T-helper 1 cell treated with Interleukin-12 subunit alpha and Interleukin-12 subunit beta and Interleukin-4 antibody, amounts not matched to agents 30 μg/mL and 1 μg/mL, for 36 hours (primary cell): ENCODE results near the gene FSIP2.

Source experiments
- H3K27ac Mint-ChIP-seq: one replicate; pipeline ENCODE4 v1.8.0; 2021; ENCODE audit warnings: mild to moderate bottlenecking, mixed read lengths
- H3K27me3 Mint-ChIP-seq: one replicate; pipeline ENCODE4 v1.8.0; 2021; ENCODE audit warnings: low read depth, mixed read lengths
- H3K36me3 Mint-ChIP-seq: one replicate; pipeline ENCODE4 v1.8.0; 2021; ENCODE audit warnings: low read depth, mixed read lengths
- H3K4me1 Mint-ChIP-seq: one replicate; pipeline ENCODE4 v1.8.0; 2021; ENCODE audit warnings: low read depth, mixed read lengths
- H3K4me3 Mint-ChIP-seq: one replicate; pipeline ENCODE4 v1.8.0; 2021; ENCODE audit warnings: mild to moderate bottlenecking, moderate library complexity, mixed read lengths
- H3K9me3 Mint-ChIP-seq: one replicate; pipeline ENCODE4 v1.8.0; 2021; ENCODE audit warnings: mixed read lengths

FSIP2 gene

DNA sequence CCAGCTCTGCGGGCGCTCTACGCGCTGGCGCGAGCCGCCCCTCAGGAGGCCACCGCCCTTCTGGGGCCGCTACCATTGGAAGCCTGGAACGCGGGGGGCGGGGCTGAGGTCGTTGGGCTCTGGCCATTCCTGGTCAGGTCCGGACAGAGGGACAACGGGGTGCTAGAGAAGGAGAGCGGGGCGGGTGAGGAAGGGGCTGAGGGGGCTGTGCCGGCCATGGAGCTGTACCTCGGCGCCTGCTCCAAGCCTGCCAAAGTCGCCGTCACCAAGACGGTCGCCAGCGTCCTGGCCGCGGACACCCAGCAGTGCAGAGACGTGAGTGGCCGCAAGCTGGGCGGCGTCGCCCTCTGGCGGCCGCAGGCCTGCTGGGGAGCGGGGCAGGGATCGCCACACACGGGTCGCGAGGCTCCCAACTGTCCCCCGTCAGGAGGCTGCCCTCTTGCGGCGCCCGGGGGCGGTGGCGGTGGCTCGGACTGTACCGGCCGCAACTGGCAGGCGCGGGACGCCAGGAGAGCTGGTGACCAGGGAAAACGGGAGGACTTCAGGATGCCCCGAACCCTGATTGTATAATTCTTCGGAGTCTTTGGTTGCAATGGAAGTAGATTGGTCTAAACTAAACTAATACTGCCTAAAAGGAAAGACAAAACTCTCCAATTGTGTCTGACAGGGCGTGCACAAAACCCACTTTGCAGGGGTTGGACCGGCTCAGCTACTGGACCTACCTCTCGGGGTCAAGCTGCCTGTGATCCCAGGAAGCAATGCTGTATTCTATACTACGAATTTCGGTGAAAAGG, at the start of gene FSIP2:
FSIP2 (plus strand) TSS at position 126 of the 794 bp plus-strand sequence; CDS start at position 217, 91 bp downstream.
- Mint-ChIP-seq H3K4me1 (peaks cover 3% of the 10 kb centered on the region), H3K9me3 (no peaks in the 10 kb centered on the region), H3K36me3 (no peaks in the 10 kb centered on the region), H3K27me3 (peaks cover 9% of the 10 kb centered on the region), H3K27ac (no peak within 1 kb of the TSS), H3K4me3 (no peak within 1 kb of the TSS)

- Mint-ChIP-seq H3K36me3 (no peaks in the 10 kb centered on the region), H3K27ac (no peak overlapping the region), H3K9me3 (no peaks in the 10 kb centered on the region), H3K27me3 (no peaks in the 10 kb centered on the region), H3K4me3 (no peak overlapping the region), H3K4me1 (no peaks in the 10 kb centered on the region)
These were observed 48.6 kb upstream of the FSIP2 start for GRCh38 chr2:185689906-185690539.

DNA sequence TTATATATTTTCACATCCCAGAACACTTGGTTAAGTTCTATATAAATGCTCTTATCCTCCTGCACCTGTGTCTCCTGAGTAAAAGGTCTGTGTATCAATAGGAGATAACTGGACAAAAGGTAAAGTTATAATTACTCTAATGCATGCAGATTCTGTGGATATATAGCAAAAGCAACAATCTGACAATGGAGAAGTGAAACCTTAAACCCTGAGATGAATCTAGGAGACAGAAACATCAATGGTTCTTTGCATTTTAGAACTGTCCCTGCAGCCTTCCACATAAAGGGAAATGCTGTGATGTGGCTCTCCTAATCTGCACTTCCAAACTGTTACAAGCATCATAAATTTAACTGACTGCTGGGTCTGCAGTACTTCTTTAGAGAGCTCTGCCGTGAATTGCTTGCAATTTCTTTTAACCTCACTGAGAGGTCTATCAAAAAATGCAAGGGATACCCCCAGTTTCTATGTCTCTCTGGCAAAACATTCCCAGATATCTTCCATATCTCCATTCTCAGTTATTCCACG, 42.8 kb upstream of the FSIP2 start:
- Mint-ChIP-seq H3K4me3 (no peak overlapping the region), H3K9me3 (no peaks in the 10 kb centered on the region), H3K36me3 (no peaks in the 10 kb centered on the region), H3K4me1 (no peaks in the 10 kb centered on the region), H3K27me3 (no peaks in the 10 kb centered on the region), H3K27ac (no peak overlapping the region)

GRCh38 chr2:185700883-185701282, 37.7 kb upstream of the FSIP2 start:
- Mint-ChIP-seq H3K27me3 (no peaks in the 10 kb centered on the region), H3K4me1 (no peaks in the 10 kb centered on the region), H3K27ac (no peak overlapping the region), H3K9me3 (no peaks in the 10 kb centered on the region), H3K36me3 (no peaks in the 10 kb centered on the region), H3K4me3 (no peak overlapping the region)

- no peaks in the 10 kb centered on the region for H3K9me3 Mint-ChIP-seq
These were observed 3.9 kb upstream of the FSIP2 start for GRCh38 chr2:185734658-185735057.

DNA sequence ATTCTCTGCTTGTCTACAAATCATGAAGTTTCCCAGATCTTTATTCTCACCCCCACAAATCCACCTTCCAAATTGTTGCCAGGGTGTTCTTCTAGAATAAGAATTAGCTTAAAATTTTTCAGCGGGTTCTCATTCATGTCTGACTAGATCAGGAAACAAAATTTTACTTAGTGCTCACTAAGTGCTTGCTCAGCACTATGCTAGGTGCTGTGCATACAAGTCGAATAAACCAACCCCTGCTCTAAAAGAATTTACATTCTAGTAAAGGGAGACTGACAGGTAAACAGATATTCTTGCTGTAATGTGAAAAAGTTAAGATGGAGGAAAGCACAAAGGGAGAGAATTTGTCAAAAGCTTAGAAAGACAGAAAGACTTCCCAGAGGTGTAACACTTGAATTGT, 2.4 kb upstream of the FSIP2 start:
- no peak overlapping the region for H3K27ac Mint-ChIP-seq
- H3K4me1 Mint-ChIP-seq: peaks cover 3% of the 10 kb centered on the region
- no peaks in the 10 kb centered on the region for H3K36me3 Mint-ChIP-seq
- peaks cover 9% of the 10 kb centered on the region for H3K27me3 Mint-ChIP-seq
- no peaks in the 10 kb centered on the region for H3K9me3 Mint-ChIP-seq
- H3K4me3 Mint-ChIP-seq: no peak overlapping the region

More at GRCh38 chr2:185734658-185735057, 3.9 kb upstream of the FSIP2 start:
- H3K27me3 Mint-ChIP-seq: peaks cover 9% of the 10 kb centered on the region
- no peak overlapping the region for H3K4me3 Mint-ChIP-seq
- H3K27ac Mint-ChIP-seq: no peak overlapping the region
- peaks cover 3% of the 10 kb centered on the region for H3K4me1 Mint-ChIP-seq
- H3K36me3 Mint-ChIP-seq: no peaks in the 10 kb centered on the region

- Mint-ChIP-seq H3K4me1 (no peaks in the 10 kb centered on the region), H3K9me3 (no peaks in the 10 kb centered on the region), H3K27me3 (no peaks in the 10 kb centered on the region), H3K27ac (no peak overlapping the region), H3K4me3 (no peak overlapping the region), H3K36me3 (no peaks in the 10 kb centered on the region)
These were observed 7.6 kb downstream of the FSIP2 start for GRCh38 chr2:185745864-185746859.

DNA sequence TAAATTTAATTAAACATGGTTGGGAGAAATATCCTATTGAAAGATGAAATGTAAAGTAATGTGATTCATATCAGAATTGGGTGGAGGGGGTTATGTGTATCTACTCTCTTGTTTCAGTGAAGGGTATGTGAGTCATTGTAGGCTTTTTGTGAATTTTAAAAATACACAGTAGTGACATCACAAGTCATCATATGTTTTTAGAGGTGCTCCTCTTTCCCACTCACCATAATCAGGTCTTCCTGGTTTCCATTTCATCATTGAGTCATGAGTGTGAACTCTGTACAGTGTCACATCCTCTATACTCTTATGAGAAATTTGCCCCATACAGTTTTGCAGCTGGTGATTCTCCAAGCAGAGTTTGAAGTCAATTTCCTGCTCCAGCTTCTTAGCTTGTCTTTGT, 18.8 kb downstream of the FSIP2 start:
- Mint-ChIP-seq H3K4me1 (no peaks in the 10 kb centered on the region), H3K27me3 (no peaks in the 10 kb centered on the region), H3K9me3 (no peaks in the 10 kb centered on the region), H3K4me3 (no peak overlapping the region), H3K36me3 (no peaks in the 10 kb centered on the region), H3K27ac (no peak overlapping the region)

GRCh38 chr2:185771396-185771795, 32.8 kb downstream of the FSIP2 start:
- Mint-ChIP-seq H3K27ac (no peak overlapping the region), H3K27me3 (no peaks in the 10 kb centered on the region), H3K4me1 (no peaks in the 10 kb centered on the region), H3K36me3 (no peaks in the 10 kb centered on the region), H3K9me3 (peaks cover 45% of the 10 kb centered on the region), H3K4me3 (no peak overlapping the region)

DNA sequence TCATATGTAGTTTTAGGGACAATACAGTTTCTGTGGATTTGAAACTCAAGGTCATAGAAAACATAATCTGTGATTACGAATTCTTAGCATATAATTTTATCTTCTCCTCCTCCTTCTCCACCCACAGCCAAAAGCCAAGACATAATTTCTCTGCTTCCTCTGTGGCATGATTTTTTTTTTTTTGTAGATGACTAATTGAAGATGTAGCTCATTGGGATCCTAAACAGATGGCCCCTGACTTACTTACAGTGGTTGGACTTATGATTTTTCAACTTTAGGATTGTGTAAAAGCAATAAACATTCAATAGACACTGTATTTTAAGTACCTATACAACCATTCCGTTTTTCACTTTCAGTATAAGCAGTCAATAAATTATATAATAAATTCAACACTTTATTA, 42.3 kb downstream of the FSIP2 start:
- Mint-ChIP-seq H3K9me3 (no peaks in the 10 kb centered on the region), H3K4me3 (no peak overlapping the region), H3K27ac (no peak overlapping the region), H3K27me3 (no peaks in the 10 kb centered on the region), H3K4me1 (no peaks in the 10 kb centered on the region), H3K36me3 (no peaks in the 10 kb centered on the region)

GRCh38 chr2:185782223-185782769, 43.7 kb downstream of the FSIP2 start:
- Mint-ChIP-seq H3K27ac (no peak overlapping the region), H3K9me3 (no peaks in the 10 kb centered on the region), H3K4me1 (no peaks in the 10 kb centered on the region), H3K27me3 (no peaks in the 10 kb centered on the region), H3K36me3 (no peaks in the 10 kb centered on the region), H3K4me3 (no peak overlapping the region)

DNA sequence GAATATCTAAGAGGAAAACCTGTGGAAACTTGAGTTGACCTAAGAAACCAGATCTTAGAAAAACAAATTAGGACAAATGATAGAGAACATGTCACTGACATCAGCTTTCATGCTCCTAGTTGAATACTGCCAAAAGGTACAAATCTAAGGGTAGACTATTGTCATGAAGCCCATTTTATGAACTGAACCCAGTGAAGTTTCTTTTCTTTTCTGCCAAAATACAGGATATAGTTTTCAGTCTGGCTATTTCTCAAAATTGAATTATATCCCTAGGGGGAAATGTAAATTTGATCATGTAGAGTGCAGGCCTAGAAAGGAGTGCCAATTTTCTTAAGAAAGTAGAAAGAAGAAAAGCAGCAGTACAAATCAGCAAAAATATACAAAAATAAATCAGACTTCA, 46.6 kb downstream of the FSIP2 start:
- H3K27me3 Mint-ChIP-seq: no peaks in the 10 kb centered on the region
- H3K4me3 Mint-ChIP-seq: no peak overlapping the region
- H3K9me3 Mint-ChIP-seq: no peaks in the 10 kb centered on the region
- no peaks in the 10 kb centered on the region for H3K36me3 Mint-ChIP-seq
- H3K27ac Mint-ChIP-seq: no peak overlapping the region
- no peaks in the 10 kb centered on the region for H3K4me1 Mint-ChIP-seq

DNA sequence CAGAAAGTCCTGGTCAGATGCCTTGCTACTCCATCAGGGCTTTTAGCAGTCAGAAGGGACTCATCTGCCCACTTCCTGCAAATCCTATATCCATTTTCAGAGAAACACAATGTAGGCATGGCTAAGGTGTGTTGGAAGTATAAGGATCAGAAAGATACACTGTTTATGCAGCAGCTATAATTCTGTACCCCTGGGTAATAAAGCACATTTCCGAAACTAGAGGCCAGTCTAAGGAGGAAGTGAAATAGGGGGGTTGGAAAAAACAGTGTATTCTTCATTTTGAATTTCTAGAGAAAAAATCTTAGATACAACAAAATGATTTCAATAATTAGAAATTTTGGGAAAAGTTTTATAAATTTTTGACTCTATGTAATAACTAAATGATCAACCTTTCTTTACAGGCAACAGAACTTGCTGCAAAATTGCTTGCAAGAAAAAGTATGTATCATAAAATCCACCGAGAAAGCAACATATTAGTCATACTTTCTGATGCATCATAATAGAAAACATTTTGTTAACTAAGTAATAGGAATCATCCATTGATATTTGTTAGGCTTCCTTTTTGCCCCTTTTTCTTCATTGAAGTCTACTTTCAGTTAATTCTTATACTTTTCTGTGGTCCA, 47.4 kb downstream of the FSIP2 start:
- Mint-ChIP-seq H3K9me3 (no peaks in the 10 kb centered on the region), H3K4me1 (no peaks in the 10 kb centered on the region), H3K27me3 (no peaks in the 10 kb centered on the region), H3K27ac (no peak overlapping the region), H3K4me3 (no peak overlapping the region), H3K36me3 (no peaks in the 10 kb centered on the region)
